ENCODE results near the gene SETX.

Gene SETX

GRCh38 chr9:132228062-132228461 is 126.7 kb downstream of the SETX start:
- FAIRE-seq (no peak), DNase-seq (ENCODE audit: insufficient read length, low spot score) (no peak)
- TF ChIP-seq CTCF (IDR thresholded peaks at IDR 0.05; ENCODE audit: insufficient read depth, missing control alignments) = no peak

- no peak for DNase-seq (ENCODE audit: insufficient read length, low spot score)
- FAIRE-seq = no peak
- TF ChIP-seq CTCF (IDR thresholded peaks at IDR 0.05; ENCODE audit: insufficient read depth, missing control alignments) = no peak
Observed at GRCh38 chr9:132226571-132227430, 128.0 kb downstream of the SETX start.

GRCh38 chr9:132224645-132225044 is 130.1 kb downstream of the SETX start:
- DNase-seq (ENCODE audit: insufficient read length, low spot score) (no peak), FAIRE-seq (no peak)
- TF ChIP-seq CTCF (IDR thresholded peaks at IDR 0.05; ENCODE audit: insufficient read depth, missing control alignments) = no peak

GRCh38 chr9:132221941-132222340 is 132.8 kb downstream of the SETX start:
- DNase-seq (ENCODE audit: insufficient read length, low spot score) (no peak), FAIRE-seq (no peak)
- TF ChIP-seq CTCF (IDR thresholded peaks at IDR 0.05; ENCODE audit: insufficient read depth, missing control alignments) = no peak

- FAIRE-seq = no peak
- DNase-seq (ENCODE audit: insufficient read length, low spot score) = no peak
- no peak for TF ChIP-seq CTCF (IDR thresholded peaks at IDR 0.05; ENCODE audit: insufficient read depth, missing control alignments)
Observed at GRCh38 chr9:132218208-132218607, 136.6 kb downstream of the SETX start.

- TF ChIP-seq CTCF (IDR thresholded peaks at IDR 0.05; ENCODE audit: insufficient read depth, missing control alignments) = no peak
- DNase-seq (ENCODE audit: insufficient read length, low spot score) (no peak), FAIRE-seq (no peak)
Observed at GRCh38 chr9:132216861-132217619, 137.7 kb downstream of the SETX start.

Measured in D721Med (cell line).